Ovary (tissue), 3 donors: ENCODE measurements around the gene FOXL2.

ENCODE experiments used
- EP300 ChIP-seq: sonication (generic); formaldehyde crosslinking; IDR thresholded peaks from one replicate; pipeline ENCODE4 v1.6.1; 2017; ENCODE audit warnings: antibody characterized with exemption
- POLR2A ChIP-seq: fragments of 450-650 bp; IDR thresholded peaks from one replicate; pipeline ENCODE4 v1.6.1; 2017; ENCODE audit warnings: antibody characterized with exemption, mild to moderate bottlenecking, moderate library complexity
- TF ChIP-seq, protein P1 (sequence below), 3 donors: fragments of 450-650 bp in 2 of 3; fragments of 200-600 bp in 1 of 3; IDR thresholded peaks; one replicate each; pipeline versions ENCODE4 v1.5.1 to v1.8.0; 2016 to 2022; ENCODE audit warnings: antibody characterized with exemption in 3 of 3, mild to moderate bottlenecking in 1 of 3
- donor health status: DM: no; HTN: no; CAD: no.

DNA sequence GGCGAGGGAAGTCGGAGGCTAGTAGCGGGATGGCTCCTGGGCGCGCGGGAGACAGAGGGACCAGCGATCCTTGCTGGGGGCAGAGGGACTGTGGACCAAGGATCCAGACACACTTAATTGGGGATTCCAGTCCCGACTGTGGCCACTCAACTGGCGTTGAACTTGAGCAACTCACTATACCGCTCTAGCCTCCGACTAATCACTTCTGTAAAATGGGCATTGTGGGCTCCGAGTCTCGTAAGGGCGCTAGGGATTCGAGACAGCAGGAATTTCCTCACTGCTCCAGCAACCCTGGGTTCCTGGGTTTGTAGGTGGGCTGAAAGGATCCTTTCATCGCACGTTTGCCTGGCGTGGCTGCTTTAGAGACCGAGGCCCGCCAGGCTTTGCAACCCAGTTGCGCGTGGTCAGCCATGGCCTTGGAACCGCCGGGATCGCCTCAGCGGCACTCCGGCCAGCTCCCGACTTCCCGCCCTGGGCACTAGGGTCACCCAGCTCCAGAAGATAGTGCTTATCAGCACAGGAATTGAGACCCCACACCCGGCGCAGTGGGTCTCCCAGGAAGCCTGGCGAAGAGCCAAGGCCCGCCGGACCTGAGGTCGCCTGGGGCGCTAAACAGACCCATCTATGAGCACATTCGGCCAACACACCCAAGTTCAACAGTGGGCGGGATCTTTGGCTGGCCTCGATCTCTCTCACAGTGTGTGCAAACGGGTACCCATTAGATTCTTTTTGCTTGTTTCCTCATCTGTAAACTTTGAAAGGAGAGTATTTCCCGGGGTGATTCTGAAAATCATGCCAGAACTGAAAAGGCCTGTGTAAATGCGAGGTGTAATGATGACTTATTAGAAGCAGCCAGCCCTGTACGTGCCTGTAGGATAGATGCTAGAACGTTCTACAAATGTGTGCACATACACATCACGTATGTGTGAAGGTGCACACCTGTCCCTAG, 9.9 kb downstream of the FOXL2 start:
- TF ChIP-seq, protein P1, sequence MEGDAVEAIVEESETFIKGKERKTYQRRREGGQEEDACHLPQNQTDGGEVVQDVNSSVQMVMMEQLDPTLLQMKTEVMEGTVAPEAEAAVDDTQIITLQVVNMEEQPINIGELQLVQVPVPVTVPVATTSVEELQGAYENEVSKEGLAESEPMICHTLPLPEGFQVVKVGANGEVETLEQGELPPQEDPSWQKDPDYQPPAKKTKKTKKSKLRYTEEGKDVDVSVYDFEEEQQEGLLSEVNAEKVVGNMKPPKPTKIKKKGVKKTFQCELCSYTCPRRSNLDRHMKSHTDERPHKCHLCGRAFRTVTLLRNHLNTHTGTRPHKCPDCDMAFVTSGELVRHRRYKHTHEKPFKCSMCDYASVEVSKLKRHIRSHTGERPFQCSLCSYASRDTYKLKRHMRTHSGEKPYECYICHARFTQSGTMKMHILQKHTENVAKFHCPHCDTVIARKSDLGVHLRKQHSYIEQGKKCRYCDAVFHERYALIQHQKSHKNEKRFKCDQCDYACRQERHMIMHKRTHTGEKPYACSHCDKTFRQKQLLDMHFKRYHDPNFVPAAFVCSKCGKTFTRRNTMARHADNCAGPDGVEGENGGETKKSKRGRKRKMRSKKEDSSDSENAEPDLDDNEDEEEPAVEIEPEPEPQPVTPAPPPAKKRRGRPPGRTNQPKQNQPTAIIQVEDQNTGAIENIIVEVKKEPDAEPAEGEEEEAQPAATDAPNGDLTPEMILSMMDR (IDR thresholded peaks at IDR 0.05): no peak
- TF ChIP-seq POLR2A: no peak
- no peak for TF ChIP-seq EP300
